ENCODE results near the gene GAPVD1.

Gene GAPVD1

DNA sequence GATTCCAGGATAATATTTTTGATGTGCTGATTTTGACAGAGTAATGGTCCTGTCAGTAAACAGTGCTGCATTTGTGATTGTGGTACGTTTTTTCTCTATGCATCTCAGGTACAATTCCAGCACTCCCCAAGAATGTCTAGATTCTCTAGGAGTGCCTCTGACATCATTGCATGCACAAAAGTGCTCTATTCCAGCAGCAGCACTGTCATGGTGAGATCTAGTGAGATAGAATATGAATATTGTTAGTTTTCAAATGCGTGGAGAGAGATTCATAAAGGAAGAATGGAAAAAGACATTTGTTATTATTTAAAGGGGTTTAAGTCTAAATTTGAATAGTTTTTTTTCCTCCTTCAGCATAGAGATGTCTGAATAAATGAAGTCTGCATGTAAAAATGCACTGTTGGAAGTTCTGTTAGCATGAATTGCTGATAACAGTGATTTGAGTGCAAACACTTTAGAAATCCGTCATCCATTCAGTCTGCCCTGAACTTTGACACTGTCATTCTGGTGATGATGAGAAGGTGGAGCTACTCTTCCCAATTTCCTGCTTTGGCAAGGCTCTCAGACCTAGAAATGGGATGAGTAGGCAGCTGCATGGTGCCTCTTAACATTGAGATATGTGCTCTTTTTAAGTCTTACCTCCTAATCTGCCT, 84.6 kb downstream of the GAPVD1 start:
- Histone ChIP-seq H3K36me3 (ENCODE audit: control insufficient read depth, insufficient read depth, low read length) (peaks cover 70% of the 10 kb centered on the region), H3K27ac (ENCODE audit: low read depth, low read length) (no peak overlapping the region), H3K9me3 (ENCODE audit: control insufficient read depth, insufficient read depth, low read depth, low read length) (peaks cover 11% of the 10 kb centered on the region; the same call in 1 of the 2 replicates), H3K4me3 (ENCODE audit: low read depth, low read length) (no peak overlapping the region), H3K4me1 (ENCODE audit: control insufficient read depth, insufficient read depth, low read length) (peaks cover 19% of the 10 kb centered on the region), H3K27me3 (ENCODE audit: control insufficient read depth, insufficient read depth, low read length) (no peaks in the 10 kb centered on the region), H3K9ac (ENCODE audit: low read length) (no peak overlapping the region)

DNA sequence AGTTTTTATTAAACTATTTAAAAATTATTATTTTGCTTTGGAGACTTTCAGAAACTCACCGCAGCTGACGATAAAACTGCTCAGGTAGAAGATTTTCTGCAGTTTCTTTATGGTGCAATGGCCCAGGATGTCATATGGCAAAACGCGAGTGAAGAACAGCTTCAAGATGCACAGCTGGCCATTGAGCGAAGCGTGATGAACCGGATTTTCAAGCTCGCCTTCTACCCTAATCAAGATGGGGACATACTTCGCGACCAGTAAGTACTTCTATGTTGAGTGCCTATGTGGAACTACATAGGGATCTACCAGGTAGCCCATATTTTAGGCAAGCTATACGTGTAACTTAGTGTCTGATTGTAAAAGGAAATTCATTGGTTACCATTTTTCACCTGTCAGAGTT, 94.0 kb downstream of the GAPVD1 start:
- peaks cover 13% of the 10 kb centered on the region for H3K9me3 ChIP-seq (ENCODE audit: control insufficient read depth, insufficient read depth, low read depth, low read length)
- H3K9ac ChIP-seq (ENCODE audit: low read length): no peak overlapping the region
- no peaks in the 10 kb centered on the region for H3K4me1 ChIP-seq (ENCODE audit: control insufficient read depth, insufficient read depth, low read length)
- peaks cover 85% of the 10 kb centered on the region for H3K36me3 ChIP-seq (ENCODE audit: control insufficient read depth, insufficient read depth, low read length)
- H3K27ac ChIP-seq (ENCODE audit: low read depth, low read length): no peak overlapping the region
- no peaks in the 10 kb centered on the region for H3K27me3 ChIP-seq (ENCODE audit: control insufficient read depth, insufficient read depth, low read length)
- no peak overlapping the region for H3K4me3 ChIP-seq (ENCODE audit: low read depth, low read length)

DNA sequence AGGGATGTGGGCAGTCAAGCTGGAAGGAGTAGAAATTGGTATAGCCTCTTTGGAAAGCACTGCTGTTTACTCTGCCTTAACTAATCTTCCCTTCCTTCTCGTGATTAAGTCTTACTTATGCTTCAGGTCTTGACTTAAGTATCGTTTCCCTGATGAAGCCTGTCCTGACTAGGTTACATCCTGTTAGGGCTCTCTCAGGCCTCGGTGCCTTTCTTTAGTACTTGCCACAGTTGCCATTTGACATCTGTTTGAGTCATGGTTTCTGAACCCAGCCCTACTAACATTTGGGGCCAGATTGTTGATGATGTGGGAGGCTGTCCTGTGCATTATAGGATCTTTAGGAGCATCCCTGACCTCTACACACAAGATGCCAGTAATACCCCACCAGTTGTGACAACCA, 94.4 kb downstream of the GAPVD1 start:
- Histone ChIP-seq H3K4me1 (ENCODE audit: control insufficient read depth, insufficient read depth, low read length) (no peaks in the 10 kb centered on the region), H3K27me3 (ENCODE audit: control insufficient read depth, insufficient read depth, low read length) (no peaks in the 10 kb centered on the region), H3K4me3 (ENCODE audit: low read depth, low read length) (no peak overlapping the region), H3K9me3 (ENCODE audit: control insufficient read depth, insufficient read depth, low read depth, low read length) (peaks cover 9% of the 10 kb centered on the region), H3K36me3 (ENCODE audit: control insufficient read depth, insufficient read depth, low read length) (peaks cover 84% of the 10 kb centered on the region), H3K27ac (ENCODE audit: low read depth, low read length) (no peak overlapping the region), H3K9ac (ENCODE audit: low read length) (no peak overlapping the region)

DNA sequence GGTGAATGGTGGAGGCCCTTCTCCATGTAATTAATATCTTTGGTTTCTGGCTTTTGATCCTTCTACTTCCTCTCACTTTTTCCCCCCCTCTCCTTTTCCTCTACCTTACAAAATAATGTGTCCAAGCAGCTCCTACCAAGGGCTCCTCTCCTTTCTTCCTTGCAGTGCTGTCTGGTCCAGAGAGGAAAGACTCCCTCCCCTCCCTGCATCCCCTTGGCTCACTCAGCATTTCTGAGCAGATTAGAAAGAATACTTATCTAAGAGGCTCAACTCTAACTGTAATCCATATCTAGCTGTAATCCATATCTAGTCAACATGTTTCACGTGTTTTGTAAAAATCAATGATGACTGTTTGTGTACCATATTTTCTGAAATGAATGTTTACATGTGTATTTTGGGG, 97.4 kb downstream of the GAPVD1 start:
- Histone ChIP-seq H3K4me1 (ENCODE audit: control insufficient read depth, insufficient read depth, low read length) (no peaks in the 10 kb centered on the region), H3K4me3 (ENCODE audit: low read depth, low read length) (no peak overlapping the region), H3K9ac (ENCODE audit: low read length) (no peak overlapping the region), H3K27ac (ENCODE audit: low read depth, low read length) (no peak overlapping the region), H3K27me3 (ENCODE audit: control insufficient read depth, insufficient read depth, low read length) (no peaks in the 10 kb centered on the region), H3K9me3 (ENCODE audit: control insufficient read depth, insufficient read depth, low read depth, low read length) (no peaks in the 10 kb centered on the region), H3K36me3 (ENCODE audit: control insufficient read depth, insufficient read depth, low read length) (peaks cover 82% of the 10 kb centered on the region)

DNA sequence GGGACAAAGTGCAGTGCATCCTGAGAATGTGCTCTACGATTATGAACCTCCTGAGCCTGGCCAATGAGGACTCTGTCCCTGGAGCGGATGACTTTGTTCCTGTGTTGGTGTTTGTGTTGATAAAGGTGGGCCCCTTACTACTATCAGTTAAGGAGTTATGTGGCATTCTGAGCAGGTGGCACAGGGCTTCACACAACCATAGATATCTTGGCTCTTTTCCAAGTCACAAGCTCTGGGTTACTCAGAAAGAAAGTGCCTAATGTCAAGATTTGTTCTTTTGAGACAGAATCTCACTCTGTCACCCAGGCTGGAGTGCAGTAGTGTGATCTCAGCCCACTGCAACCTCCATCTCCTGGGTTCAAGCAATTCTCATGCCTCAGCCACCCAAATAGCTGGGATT, 99.0 kb downstream of the GAPVD1 start:
- Histone ChIP-seq H3K27ac (ENCODE audit: low read depth, low read length) (no peak overlapping the region), H3K9me3 (ENCODE audit: control insufficient read depth, insufficient read depth, low read depth, low read length) (no peaks in the 10 kb centered on the region), H3K4me1 (ENCODE audit: control insufficient read depth, insufficient read depth, low read length) (no peaks in the 10 kb centered on the region), H3K4me3 (ENCODE audit: low read depth, low read length) (no peak overlapping the region), H3K27me3 (ENCODE audit: control insufficient read depth, insufficient read depth, low read length) (no peaks in the 10 kb centered on the region), H3K9ac (ENCODE audit: low read length) (no peak overlapping the region), H3K36me3 (ENCODE audit: control insufficient read depth, insufficient read depth, low read length) (peaks cover 72% of the 10 kb centered on the region)

DNA sequence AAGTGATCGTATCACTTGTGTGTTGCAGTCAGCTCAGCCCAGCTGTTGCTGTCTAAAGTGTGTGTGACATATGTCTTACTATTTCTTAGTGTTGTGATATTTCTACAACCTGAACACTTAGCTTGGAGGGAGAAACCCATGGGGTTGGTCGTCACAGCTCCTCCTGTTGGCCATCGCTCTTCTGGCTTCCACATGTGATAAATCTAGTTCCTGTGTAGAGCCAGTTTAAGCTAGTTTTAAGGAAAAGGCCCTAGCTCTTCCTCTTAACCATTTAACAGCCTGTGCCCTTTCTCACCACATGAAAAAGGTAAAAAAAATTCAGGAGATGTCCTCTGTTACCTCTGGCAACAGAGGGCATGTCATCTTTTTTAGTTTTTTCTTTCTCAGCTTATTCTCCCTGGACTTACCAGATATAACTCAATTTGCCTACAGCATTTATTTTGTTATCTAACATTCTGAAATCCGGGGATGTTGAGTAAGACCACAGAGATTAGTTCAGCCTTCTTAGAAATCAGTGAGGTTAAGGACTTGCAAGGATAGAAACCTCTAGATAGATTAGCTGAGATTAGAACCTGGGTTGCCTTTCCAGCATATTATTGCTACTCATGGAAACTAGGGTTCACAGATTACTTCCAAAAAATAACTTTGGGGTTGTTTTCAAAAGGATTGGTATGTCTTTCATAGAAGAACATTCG, 100.4 kb downstream of the GAPVD1 start:
- no peak overlapping the region for H3K27ac ChIP-seq (ENCODE audit: low read depth, low read length)
- no peak overlapping the region for H3K9ac ChIP-seq (ENCODE audit: low read length)
- H3K4me1 ChIP-seq (ENCODE audit: control insufficient read depth, insufficient read depth, low read length): no peaks in the 10 kb centered on the region
- H3K4me3 ChIP-seq (ENCODE audit: low read depth, low read length): no peak overlapping the region
- no peaks in the 10 kb centered on the region for H3K27me3 ChIP-seq (ENCODE audit: control insufficient read depth, insufficient read depth, low read length)
- no peaks in the 10 kb centered on the region for H3K9me3 ChIP-seq (ENCODE audit: control insufficient read depth, insufficient read depth, low read depth, low read length)
- peaks cover 58% of the 10 kb centered on the region for H3K36me3 ChIP-seq (ENCODE audit: control insufficient read depth, insufficient read depth, low read length)

DNA sequence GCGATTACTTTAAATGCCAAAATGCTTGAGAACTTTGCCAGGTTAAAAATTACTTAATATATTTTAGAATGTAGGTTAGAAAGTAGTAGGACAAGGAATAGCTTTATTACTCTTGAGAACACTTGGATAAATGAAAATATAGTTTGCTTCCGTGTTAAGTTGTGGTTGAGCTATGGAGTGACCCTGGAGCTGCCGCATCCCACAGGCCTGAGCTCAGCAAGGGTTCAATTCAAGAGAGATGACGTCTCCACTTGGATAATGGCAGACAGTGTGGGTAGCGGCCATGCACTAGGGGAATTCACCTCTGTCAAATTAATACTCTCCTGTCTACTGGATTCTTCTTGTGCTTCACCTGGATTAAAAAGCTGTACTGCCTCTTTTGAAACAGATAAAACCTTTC, 105.0 kb downstream of the GAPVD1 start:
- no peak overlapping the region for H3K9ac ChIP-seq (ENCODE audit: low read length)
- peaks cover 23% of the 10 kb centered on the region for H3K36me3 ChIP-seq (ENCODE audit: control insufficient read depth, insufficient read depth, low read length)
- H3K4me1 ChIP-seq (ENCODE audit: control insufficient read depth, insufficient read depth, low read length): peaks cover 9% of the 10 kb centered on the region; the same call in 1 of the 2 replicates
- no peaks in the 10 kb centered on the region for H3K9me3 ChIP-seq (ENCODE audit: control insufficient read depth, insufficient read depth, low read depth, low read length)
- no peaks in the 10 kb centered on the region for H3K27me3 ChIP-seq (ENCODE audit: control insufficient read depth, insufficient read depth, low read length)
- H3K27ac ChIP-seq (ENCODE audit: low read depth, low read length): no peak overlapping the region
- no peak overlapping the region for H3K4me3 ChIP-seq (ENCODE audit: low read depth, low read length)

DNA sequence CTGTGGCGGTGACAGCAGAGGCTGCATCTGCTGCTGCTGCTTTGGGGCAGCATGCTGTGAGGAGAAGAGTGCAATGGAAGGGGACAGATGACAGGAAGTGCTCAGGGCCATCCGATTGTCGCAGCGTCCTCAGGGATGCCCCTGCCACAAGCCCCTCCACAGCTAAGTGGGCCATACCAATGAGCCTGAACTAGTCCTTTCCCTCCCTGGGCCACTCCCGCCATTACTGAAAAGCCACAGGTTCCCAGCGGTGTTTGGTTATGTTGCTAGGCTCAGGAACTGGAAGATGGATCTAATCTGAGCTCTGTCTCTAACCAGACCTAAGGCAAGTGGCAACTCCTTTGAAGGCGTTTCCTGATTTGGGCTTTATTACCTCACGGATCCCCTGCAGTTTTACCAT, 109.2 kb downstream of the GAPVD1 start:
- Histone ChIP-seq H3K4me1 (ENCODE audit: control insufficient read depth, insufficient read depth, low read length) (peaks cover 15% of the 10 kb centered on the region), H3K4me3 (ENCODE audit: low read depth, low read length) (no peak overlapping the region), H3K27ac (ENCODE audit: low read depth, low read length) (no peak overlapping the region), H3K36me3 (ENCODE audit: control insufficient read depth, insufficient read depth, low read length) (no peaks in the 10 kb centered on the region), H3K9me3 (ENCODE audit: control insufficient read depth, insufficient read depth, low read depth, low read length) (no peaks in the 10 kb centered on the region), H3K27me3 (ENCODE audit: control insufficient read depth, insufficient read depth, low read length) (no peaks in the 10 kb centered on the region), H3K9ac (ENCODE audit: low read length) (no peak overlapping the region)

DNA sequence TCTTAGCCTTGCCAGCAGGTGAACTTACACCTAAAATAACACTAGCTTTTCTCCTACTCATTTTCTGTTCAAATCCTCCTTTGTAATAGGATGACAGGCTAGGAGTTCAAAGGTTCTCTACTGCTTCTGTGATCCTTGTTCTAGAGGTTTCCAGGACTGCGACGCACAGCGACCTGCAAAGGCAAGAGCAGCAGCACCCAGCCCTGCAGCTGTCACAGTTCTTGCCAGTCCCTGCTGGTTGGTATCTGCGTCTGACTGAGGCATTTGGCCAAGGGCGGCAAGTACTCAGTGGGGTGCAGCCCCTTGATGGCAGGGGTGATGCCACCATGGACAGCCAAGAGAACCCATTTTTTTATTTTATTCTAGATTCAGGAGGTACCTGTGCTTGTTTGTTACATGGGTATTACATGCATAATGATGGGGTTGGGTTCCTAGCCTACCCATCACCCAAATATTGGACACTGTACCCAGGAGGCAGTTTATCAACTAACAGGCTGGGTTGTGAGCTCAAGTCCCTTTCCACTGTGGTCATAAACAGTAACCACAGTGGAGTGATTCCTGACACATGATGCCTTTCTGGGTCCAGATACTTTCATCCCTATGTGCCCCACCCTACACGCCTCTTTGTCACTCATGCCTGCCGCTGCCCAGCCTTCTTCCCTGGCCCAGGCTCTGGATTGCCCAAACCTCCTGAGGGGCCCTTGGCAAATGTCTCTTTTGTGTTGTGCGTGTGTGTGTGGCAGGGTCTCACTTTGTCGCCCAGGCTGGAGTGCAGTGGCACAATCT, 111.0 kb downstream of the GAPVD1 start:
- Histone ChIP-seq H3K36me3 (ENCODE audit: control insufficient read depth, insufficient read depth, low read length) (no peaks in the 10 kb centered on the region), H3K27me3 (ENCODE audit: control insufficient read depth, insufficient read depth, low read length) (no peaks in the 10 kb centered on the region), H3K4me3 (ENCODE audit: low read depth, low read length) (no peak overlapping the region), H3K27ac (ENCODE audit: low read depth, low read length) (no peak overlapping the region), H3K4me1 (ENCODE audit: control insufficient read depth, insufficient read depth, low read length) (peaks cover 15% of the 10 kb centered on the region), H3K9me3 (ENCODE audit: control insufficient read depth, insufficient read depth, low read depth, low read length) (no peaks in the 10 kb centered on the region), H3K9ac (ENCODE audit: low read length) (no peak overlapping the region)

DNA sequence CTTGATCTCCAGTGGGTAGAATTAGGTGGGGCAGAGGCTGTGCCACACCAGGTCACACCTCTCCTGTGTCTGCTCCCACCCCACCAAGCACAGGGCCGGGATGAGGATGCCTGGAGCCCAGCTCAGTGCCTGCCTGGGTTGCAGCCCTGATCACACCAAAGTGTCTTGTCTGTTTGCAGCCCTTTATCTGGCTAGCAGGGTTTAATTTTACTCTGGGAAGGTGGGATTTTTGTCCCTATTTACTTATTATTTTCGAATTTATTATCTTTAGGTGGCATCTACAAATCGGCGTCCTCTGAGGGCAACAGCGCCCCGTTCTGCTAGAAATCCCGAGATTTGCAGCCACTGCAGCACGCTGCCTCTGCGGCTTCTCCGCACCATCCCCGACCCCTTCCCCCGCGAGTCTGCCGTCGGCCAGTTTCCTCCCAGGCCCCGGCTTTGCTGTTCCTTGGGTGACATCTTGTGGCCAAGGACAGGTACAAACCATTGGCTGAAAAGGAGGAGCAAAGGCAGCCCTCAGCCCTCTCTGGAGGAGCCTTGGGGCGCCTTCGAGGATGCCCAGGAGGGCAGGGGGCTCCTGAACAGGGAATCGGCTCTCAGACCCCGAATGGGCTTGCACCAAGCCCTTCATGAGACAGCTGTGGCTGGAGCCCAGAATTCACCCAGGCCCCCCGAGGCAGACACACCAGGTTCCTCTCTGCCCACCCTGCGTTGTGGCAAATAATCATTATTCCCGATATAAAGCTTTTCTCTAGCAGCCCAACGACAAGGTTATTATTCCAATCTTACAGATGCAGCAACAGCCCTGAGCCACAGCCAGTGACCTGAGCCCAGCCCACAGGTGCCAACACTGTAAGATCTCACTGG, 113.0 kb downstream of the GAPVD1 start:
- peaks cover 15% of the 10 kb centered on the region for H3K4me1 ChIP-seq (ENCODE audit: control insufficient read depth, insufficient read depth, low read length)
- H3K4me3 ChIP-seq (ENCODE audit: low read depth, low read length): peak overlapping the region; percentile 40
- no peaks in the 10 kb centered on the region for H3K36me3 ChIP-seq (ENCODE audit: control insufficient read depth, insufficient read depth, low read length)
- H3K9ac ChIP-seq (ENCODE audit: low read length): peak overlapping the region; percentile 13
- H3K9me3 ChIP-seq (ENCODE audit: control insufficient read depth, insufficient read depth, low read depth, low read length): no peaks in the 10 kb centered on the region
- no peaks in the 10 kb centered on the region for H3K27me3 ChIP-seq (ENCODE audit: control insufficient read depth, insufficient read depth, low read length)
- H3K27ac ChIP-seq (ENCODE audit: low read depth, low read length): no peak overlapping the region
